Mucosa of stomach (tissue), 1 donor: ENCODE results near the gene MDFI.

ENCODE experiments used
- H3K27me3 ChIP-seq: one replicate; pipeline ENCODE4 v1.7.0; 2013; ENCODE audit warnings: mild to moderate bottlenecking, low read length; ENCODE audit not compliant: control insufficient read depth, insufficient read depth
- H3K36me3 ChIP-seq: one replicate; pipeline ENCODE4 v1.7.0; 2013; ENCODE audit warnings: low read length; ENCODE audit not compliant: control insufficient read depth, insufficient read depth
- H3K4me1 ChIP-seq: one replicate; pipeline ENCODE4 v1.7.0; 2013; ENCODE audit warnings: mild to moderate bottlenecking, low read length; ENCODE audit not compliant: control insufficient read depth, insufficient read depth
- H3K4me3 ChIP-seq: one replicate; pipeline ENCODE4 v1.7.0; 2013; ENCODE audit warnings: low read length
- H3K9ac ChIP-seq: one replicate; pipeline ENCODE4 v1.7.0; 2013; ENCODE audit warnings: mild to moderate bottlenecking, low read length, moderate library complexity
- H3K9me3 ChIP-seq: one replicate; pipeline ENCODE4 v1.7.0; 2013; ENCODE audit warnings: mild to moderate bottlenecking, low read length, moderate library complexity; ENCODE audit not compliant: control insufficient read depth
- donor health status: Pancreatic carcinoma.

Gene MDFI, protein sequence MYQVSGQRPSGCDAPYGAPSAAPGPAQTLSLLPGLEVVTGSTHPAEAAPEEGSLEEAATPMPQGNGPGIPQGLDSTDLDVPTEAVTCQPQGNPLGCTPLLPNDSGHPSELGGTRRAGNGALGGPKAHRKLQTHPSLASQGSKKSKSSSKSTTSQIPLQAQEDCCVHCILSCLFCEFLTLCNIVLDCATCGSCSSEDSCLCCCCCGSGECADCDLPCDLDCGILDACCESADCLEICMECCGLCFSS

DNA sequence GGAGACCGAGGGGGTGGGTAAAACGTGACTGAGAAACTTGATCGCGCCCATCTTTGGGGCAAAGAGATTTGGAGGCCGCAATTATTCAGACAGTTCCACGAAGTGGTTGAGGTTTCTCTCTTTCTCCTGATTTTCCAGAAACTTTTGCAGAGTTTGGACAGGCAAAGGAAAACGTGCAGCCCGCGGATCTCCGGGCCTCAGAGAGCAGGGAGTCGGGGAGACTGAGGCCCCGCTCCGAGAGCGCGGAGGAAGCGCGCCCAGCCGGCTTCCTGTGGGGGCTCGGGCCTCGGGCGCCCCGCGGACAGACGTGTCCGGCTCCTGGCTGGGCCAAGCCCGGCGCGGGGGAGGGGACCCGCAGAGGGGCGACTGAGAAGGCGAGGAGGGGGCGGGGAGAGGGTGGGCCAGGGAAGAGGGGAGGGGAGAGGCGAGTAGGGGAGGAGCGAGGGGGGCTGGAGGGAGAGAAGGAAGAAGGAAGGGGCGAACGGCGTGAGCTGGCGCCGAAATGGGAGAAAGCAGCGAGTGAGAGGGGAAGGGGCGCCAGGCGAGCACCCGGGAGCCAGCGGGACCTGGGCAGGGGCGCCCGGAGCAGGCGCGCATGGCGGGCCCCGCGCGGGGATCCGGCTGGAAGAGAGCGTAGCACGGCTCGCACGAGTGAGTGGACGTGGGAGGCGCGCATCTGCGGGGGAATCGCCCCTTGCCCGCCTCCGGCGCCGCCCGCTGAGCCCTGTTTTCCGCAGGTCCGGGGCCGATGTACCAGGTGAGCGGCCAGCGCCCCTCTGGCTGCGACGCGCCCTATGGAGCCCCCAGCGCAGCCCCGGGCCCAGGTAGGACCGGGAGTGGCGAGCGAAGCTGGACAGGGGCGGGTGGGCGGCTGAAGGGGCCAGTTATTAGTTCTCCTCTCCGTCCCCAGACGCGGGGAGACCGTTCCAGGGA is at the start of gene MDFI:
MDFI (plus strand) TSS at position 467 of the 933 bp plus-strand sequence; CDS start at position 749, 282 bp downstream.
- Histone ChIP-seq H3K9me3 (no peaks in the 10 kb centered on the region), H3K9ac (peak within 1 kb of the TSS; percentile 70), H3K4me1 (peaks cover 17% of the 10 kb centered on the region), H3K36me3 (no peaks in the 10 kb centered on the region), H3K27me3 (peaks cover 31% of the 10 kb centered on the region), H3K4me3 (peak within 1 kb of the TSS; percentile 42)

- no peaks in the 10 kb centered on the region for H3K9me3 ChIP-seq
- peaks cover 27% of the 10 kb centered on the region for H3K36me3 ChIP-seq
- no peak overlapping the region for H3K9ac ChIP-seq
- peaks cover 9% of the 10 kb centered on the region for H3K4me1 ChIP-seq
- H3K4me3 ChIP-seq, result no peak overlapping the region
- no peaks in the 10 kb centered on the region for H3K27me3 ChIP-seq
Measured at GRCh38 chr6:41589223-41589622, 49.0 kb upstream of the MDFI start.

GRCh38 chr6:41589636-41590622 is 48.3 kb upstream of the MDFI start:
- Histone ChIP-seq H3K4me1 (peaks cover 2% of the 10 kb centered on the region), H3K36me3 (peaks cover 32% of the 10 kb centered on the region), H3K27me3 (no peaks in the 10 kb centered on the region), H3K9ac (no peak overlapping the region), H3K4me3 (no peak overlapping the region), H3K9me3 (no peaks in the 10 kb centered on the region)

DNA sequence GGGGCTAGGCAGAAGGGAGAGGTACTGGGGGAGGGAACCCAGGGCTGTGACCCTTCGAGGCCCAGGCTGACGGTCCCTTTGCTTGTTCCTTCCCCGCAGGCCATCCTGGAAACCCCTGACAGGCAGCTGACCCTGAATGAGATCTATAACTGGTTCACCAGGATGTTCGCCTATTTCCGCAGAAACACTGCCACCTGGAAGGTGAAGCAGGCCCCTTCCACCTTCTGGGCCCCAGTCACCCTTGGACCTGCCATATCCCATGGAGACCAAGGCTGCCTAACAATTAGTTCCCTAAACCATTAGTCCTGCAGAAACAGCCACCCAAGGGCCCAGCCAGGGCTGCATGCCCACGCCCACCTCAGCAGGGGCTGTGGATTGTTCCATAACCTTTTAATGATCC is 47.1 kb upstream of the MDFI start:
- Histone ChIP-seq H3K27me3 (no peaks in the 10 kb centered on the region), H3K36me3 (peaks cover 37% of the 10 kb centered on the region), H3K4me3 (no peak overlapping the region), H3K9me3 (no peaks in the 10 kb centered on the region), H3K9ac (no peak overlapping the region), H3K4me1 (no peaks in the 10 kb centered on the region)

DNA sequence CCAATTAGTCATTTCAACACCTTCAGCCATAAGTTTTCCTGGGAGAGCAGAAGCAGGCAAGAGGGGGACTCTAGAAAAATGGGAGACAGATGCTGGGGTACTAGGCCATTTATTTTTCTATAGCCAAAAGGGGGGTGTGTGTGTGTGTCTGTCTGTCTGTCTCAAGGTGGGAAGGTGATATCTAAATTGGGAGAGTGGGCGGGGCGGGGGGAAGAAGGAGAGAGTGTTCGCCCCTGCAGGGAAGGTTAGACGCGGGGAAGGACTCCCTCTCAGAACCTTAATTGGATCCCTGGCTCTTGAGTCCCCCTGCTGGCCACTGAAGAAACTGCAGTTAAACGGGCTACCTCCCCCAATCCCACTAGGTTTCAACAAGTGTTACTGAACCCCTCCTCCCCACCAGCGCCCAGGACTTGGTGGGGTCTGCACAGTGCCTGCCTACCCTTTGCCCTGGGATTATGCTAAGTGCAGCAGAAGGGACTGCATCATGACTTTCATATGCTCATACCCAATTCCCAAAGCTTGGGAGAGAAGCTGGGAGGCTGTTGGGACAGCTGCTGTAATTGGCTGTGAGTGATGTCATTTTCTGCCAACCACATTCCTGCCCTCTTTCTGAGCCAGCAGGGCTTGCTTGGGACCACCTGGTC is 46.3 kb upstream of the MDFI start:
- Histone ChIP-seq H3K9me3 (no peaks in the 10 kb centered on the region), H3K4me1 (no peaks in the 10 kb centered on the region), H3K4me3 (no peak overlapping the region), H3K27me3 (no peaks in the 10 kb centered on the region), H3K9ac (no peak overlapping the region), H3K36me3 (peaks cover 46% of the 10 kb centered on the region)

DNA sequence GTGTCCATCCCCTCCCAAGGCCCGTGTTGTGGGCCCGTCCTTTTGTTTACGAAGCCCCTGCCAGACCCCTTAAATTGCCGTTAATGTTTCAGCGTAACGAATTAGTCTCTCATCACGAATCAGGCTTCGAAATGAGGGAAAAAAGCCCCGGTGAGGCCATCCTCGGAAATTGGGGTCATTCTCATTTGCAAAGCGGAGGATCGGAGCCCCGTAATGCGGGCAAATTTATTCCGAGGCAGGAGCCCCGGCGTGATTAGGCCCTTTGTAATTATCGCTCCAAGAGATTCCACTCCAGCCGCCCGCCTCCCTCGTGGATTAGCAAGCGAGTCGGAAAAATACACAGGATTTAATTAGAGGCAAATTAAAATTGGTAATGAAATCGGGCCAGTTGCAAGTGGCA is 44.9 kb upstream of the MDFI start:
- H3K36me3 ChIP-seq, result peaks cover 49% of the 10 kb centered on the region
- no peak overlapping the region for H3K4me3 ChIP-seq
- H3K4me1 ChIP-seq, result no peaks in the 10 kb centered on the region

GRCh38 chr6:41593839-41594238 is 44.4 kb upstream of the MDFI start:
- H3K4me1 ChIP-seq, result no peaks in the 10 kb centered on the region
- no peak overlapping the region for H3K9ac ChIP-seq
- H3K27me3 ChIP-seq, result no peaks in the 10 kb centered on the region
- H3K36me3 ChIP-seq, result peaks cover 45% of the 10 kb centered on the region
- no peak overlapping the region for H3K4me3 ChIP-seq
- H3K9me3 ChIP-seq, result no peaks in the 10 kb centered on the region

More for the DNA sequence above, 44.9 kb upstream of the MDFI start:
- Histone ChIP-seq H3K27me3 (no peaks in the 10 kb centered on the region), H3K9me3 (no peaks in the 10 kb centered on the region), H3K9ac (no peak overlapping the region)

GRCh38 chr6:41594326-41594725 is 43.9 kb upstream of the MDFI start:
- Histone ChIP-seq H3K9ac (no peak overlapping the region), H3K36me3 (peaks cover 40% of the 10 kb centered on the region), H3K4me3 (no peak overlapping the region), H3K9me3 (no peaks in the 10 kb centered on the region), H3K4me1 (no peaks in the 10 kb centered on the region), H3K27me3 (no peaks in the 10 kb centered on the region)

GRCh38 chr6:41594766-41595165 is 43.5 kb upstream of the MDFI start:
- Histone ChIP-seq H3K4me1 (no peaks in the 10 kb centered on the region), H3K9ac (no peak overlapping the region), H3K27me3 (no peaks in the 10 kb centered on the region), H3K36me3 (peaks cover 40% of the 10 kb centered on the region), H3K4me3 (no peak overlapping the region), H3K9me3 (no peaks in the 10 kb centered on the region)

DNA sequence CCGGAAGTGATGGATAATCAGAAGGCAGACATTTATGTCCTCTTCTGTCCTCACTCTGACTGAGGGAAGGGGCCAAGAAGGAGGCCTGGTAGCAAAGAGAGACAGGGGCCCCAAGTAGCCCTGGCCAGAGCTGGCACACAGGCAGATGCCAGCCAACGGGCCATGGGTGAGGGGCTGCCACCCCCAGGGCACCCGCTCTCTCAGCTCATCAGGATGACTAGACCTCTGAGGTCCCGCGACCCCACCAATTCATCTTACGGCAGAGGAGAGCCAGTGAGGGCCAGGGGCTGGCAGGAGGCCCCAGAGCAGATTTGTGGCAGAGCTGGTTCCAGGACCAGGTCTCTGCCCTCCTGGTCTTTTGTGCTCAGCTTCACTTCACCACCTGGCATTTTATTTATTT is 43.1 kb upstream of the MDFI start:
- Histone ChIP-seq H3K36me3 (peaks cover 37% of the 10 kb centered on the region), H3K4me3 (no peak overlapping the region), H3K9me3 (no peaks in the 10 kb centered on the region), H3K9ac (no peak overlapping the region), H3K27me3 (no peaks in the 10 kb centered on the region), H3K4me1 (no peaks in the 10 kb centered on the region)

- Histone ChIP-seq H3K27me3 (no peaks in the 10 kb centered on the region), H3K9me3 (no peaks in the 10 kb centered on the region), H3K36me3 (peaks cover 36% of the 10 kb centered on the region), H3K4me1 (no peaks in the 10 kb centered on the region), H3K4me3 (no peak overlapping the region), H3K9ac (no peak overlapping the region)
Measured at GRCh38 chr6:41596096-41596685, 42.1 kb upstream of the MDFI start.
